IPS-NIHi7 (cell line): ENCODE measurements around the gene SLC5A4.
A peak's percentile ranks its signal among the peaks of the same experiment; 100 is the strongest.

Source experiments
- DNase-seq: peaks from one replicate; pipeline ENCODE4 v3.0.0; 2012; ENCODE audit warnings: mixed read lengths; ENCODE audit errors: extremely low spot score

The SLC5A4 gene

DNA sequence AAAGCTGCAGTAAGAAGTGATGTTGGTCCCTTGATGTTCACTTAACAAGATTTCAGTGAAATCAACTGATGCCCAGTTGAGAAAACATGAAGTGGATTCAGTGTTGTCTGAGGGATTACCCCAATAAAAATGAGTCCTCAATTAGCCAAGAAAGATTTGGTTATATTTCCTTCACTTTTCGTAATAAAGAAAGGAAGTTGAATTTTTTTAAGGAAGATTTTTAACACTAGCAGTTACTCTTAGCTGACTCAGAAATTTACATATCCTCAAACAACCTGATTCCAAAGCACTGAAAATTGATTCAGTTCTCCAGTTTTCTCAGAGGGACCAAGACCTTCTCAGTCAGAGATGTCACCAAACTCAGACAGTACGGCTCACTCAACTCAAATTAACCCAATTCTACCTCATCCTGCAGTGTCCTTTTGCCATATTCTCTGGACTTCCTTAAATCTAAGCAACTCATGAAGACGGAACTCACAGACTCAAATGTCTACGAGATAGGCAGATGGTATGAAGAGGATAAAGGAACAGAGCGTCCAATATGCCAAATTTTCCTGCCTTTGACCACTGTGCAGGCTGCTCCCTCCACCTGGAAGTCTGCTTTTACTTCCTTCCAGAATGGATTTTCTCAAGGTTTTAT lies 22.8 kb downstream of the SLC5A4 start:
- DNase-seq = no peak

DNA sequence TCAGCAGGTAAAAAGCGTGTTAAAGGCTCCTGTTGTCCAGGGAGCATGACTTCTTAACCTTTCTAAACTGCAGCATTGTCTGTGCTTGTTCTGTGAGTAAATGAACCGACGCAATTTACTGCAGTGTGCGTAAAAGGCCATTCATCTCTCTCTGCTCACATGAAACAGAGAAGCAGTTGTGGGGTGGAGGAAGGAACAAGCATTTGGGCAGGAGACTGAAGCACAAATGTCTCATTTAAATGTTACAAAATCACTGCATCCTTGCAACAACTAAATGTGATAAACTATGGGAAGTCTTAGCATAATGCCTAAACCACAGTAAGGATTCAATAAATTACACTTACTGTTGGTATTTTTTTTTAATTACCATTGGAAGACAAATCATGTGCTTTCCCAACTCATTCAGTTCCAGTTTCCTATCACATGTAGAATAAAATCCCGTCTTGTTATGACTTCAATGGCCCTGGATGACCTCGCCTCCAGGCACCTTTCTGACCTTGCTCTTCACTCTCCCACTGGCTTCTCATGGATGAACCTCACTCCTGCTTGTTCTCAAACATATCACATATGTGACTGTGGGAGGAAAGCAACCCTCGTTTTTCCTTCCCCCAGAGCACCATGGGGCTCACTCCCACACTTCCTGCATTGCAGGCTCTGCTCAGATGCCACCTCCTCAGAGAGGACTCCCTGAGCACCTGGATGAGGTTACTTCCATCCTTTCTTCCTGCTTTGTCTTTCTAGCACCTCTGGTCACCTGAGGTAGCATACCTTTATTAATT lies 28.6 kb downstream of the SLC5A4 start:
- DNase-seq = no peak

DNA sequence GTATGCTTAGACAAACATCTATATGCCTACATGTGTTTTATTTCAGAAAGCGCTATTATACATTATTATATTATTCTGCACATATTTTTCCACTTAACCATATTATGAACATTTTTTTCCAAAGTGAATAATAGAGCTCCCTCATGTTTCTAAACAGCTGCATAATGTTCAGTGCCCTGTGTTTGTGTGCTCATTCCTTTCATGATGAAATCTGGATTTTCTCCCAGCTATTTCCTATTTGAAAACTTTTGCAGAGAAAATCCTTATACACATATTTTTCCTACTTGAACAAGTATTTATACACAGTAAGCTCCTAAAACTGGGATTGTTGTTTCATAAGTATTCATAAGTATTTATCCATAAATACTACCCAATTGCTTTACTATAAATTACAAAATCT lies 32.2 kb downstream of the SLC5A4 start:
- DNase-seq = no peak

GRCh38 chr22:32219026-32219425 lies 36.1 kb downstream of the SLC5A4 start:
- no peak for DNase-seq

DNA sequence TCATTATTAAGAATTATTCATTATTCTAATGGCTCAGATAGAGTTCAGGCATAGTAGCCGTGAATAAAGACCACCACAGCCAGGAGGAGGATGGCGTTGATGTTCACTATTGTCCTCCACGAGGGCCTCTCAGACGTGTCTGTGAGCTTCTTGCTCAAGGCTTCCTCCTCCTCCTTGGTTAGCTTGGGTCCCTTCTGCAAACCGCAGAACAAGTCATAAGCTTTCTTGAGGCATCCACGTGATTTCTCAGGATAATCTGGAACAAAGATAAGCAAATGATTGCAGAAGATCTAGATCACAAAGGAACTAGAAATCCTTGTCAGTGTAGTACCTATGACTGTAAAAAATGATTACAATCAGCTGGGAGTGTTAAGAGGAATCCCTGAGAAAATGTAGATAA lies 36.7 kb downstream of the SLC5A4 start:
- no peak for DNase-seq

- DNase-seq = no peak
These were observed 37.7 kb downstream of the SLC5A4 start for GRCh38 chr22:32217465-32217864.

DNA sequence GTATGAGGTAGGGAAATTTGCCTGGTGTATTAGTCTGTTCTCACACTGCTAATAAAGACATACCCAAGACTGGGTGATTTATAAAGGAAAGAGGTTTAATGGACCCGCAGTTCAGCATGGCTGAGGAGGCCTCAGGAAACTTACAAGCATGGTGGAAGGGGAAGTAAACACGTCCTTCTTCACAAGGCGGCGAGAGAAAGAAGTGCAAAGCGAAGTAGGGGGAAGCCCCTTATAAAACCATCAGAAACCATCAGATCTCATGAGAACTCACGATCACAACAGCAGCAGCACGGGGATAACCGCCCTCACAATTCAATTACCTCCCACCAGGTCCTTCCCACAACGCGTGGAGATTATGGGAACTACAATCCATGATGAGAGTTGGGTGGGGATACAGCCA lies 38.2 kb downstream of the SLC5A4 start:
- no peak for DNase-seq

DNA sequence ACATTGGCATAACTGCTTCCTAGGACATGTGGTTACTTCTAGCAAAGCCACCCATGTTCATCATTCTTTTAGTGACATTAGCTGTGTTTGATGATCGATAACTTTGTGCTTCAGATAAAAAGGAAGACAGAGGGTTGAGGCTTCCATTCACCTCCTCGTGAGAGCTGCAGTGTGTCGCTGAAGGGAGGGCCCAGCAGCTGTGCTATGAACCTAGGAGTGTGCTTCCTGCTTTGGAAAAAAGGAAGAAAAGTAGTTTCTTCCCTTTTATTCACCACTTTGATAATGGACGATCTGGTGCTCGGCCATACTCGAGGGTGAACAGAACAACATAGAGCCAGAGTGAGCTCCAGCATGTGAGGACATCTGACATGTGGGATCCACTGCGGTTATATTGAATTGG lies 44.1 kb downstream of the SLC5A4 start:
- DNase-seq = no peak

DNA sequence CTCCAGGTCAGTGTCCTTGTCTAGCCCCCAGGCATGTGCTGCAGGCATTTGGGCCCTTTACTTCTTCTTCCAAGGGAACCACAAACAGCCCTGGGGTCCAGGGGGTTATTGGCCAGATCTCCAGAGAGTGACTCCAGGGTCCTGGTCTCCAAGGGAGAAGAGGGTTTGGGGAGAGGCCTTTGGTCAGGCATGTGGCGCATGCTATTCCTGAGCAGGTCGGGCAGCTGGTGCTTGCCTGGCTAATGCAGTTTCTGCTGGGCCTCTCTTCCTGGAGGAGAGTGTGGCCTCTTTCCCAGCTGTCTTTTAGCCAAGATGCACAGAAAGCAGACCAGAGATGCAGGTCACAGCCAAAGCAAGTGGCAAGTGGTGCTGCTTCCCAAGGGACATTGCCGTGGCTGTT lies 46.5 kb downstream of the SLC5A4 start:
- DNase-seq = no peak

DNA sequence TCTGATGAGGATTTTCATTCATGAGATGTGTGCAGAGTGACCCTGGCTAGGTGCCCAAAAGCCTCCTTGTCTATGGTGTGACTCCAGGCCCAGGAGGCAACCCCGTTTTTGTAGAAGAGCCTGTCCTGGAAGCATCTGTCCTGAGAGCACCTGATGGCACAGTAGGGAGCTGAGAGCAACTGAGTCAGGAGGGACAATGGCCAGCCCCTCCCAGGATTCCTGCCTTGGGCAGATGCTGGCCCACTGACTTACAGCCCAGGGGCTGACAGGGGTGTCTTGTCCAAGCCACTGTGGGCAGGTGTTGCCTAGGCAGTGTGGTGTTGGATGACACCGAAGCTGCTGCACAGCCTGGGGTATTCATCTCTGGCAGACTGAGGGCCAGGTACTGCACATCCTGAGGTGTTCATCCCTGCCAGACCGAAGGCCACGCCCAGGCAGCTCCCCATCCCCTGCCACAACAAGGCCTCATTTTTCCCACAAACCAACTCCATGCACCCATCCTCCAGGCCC lies 47.1 kb downstream of the SLC5A4 start:
- no peak for DNase-seq

- peak; percentile 56 for DNase-seq
These were observed 48.1 kb downstream of the SLC5A4 start for GRCh38 chr22:32206774-32207758.

- DNase-seq = peak; percentile 48
These were observed 49.0 kb downstream of the SLC5A4 start for GRCh38 chr22:32205974-32206773.

GRCh38 chr22:32204856-32205722 lies 50.1 kb downstream of the SLC5A4 start, which contains the start of gene RFPL2:
Gene RFPL2, minus strand, starts transcription at chr22:32205073. Its CDS starts 2,622 bp downstream, at chr22:32202451.
- peak; percentile 79 for DNase-seq

DNA sequence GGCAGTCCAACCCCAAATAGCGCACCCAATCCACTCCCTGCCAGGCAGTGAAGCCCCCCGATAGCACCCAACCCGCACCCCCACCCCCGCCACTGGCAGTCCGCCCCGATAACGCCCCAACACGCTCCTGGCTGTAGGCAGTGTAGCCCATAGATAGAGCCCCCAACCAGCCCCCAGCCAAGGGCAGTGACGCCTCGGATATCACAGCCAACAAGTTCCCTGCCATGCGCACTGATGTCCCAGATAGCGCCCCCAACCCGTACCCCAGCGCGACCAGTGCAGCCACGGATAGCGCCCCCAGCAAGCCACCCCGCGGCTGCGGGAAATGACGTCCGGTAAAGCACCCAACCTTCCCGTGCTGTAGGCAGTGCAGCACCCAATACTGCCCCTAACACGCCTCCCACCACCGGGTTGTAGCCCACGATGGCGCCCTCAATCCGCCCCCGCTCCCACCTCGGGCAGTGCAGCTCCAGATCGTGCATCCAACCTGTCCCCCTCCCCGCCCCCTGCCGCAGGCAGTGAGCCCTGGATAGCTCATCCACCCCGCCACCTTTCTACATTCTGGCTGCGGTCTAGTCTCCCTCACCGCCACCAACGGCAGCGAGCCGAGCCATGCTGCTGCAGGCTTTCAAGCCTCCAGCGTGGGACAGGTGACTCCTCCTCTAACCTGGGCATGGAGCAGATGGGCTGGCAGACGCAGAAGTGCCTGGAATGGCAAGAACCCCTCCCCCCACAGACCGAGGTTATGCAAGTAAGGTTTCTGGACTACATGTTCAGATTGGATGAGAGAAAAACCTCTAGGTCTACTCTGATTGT lies 50.9 kb downstream of the SLC5A4 start:
- peak; percentile 37 for DNase-seq

GRCh38 chr22:32203181-32204039 lies 51.7 kb downstream of the SLC5A4 start:
- no peak for DNase-seq

GRCh38 chr22:32202539-32203180 lies 52.5 kb downstream of the SLC5A4 start:
- peak; percentile 59 for DNase-seq

DNA sequence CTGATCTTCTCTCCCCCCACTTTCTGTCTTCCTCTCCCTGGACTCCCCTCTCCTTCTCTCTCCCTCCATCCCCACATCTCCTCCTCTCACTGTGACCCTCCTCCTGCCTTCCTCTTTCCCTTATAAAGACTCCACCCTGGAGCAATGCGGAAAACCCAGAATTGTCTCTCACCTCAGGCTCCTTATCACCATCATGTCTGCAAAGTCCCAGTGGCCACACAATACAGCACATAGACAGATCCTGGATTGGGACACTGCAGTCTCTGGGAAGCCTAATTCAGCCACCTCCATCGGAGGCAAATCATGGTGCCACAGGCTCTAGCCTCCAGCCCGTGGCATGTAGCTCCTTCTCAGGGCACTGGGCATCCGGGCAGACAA lies 53.0 kb downstream of the SLC5A4 start:
- DNase-seq = no peak

- DNase-seq = no peak
These were observed 54.4 kb downstream of the SLC5A4 start for GRCh38 chr22:32200752-32201151.
